CD4-positive, alpha-beta T cell treated with Interferon gamma for 1 hour (primary cell): ENCODE results near the gene FAM135A.
"Not testable (repeated sequence)": the region's sequence is repeated elsewhere in the genome, so short reads cannot be mapped to it uniquely, and the experiment has no call there.

Experiments
- DNase-seq: peaks from one replicate; pipeline ENCODE4 v3.0.0-alpha.2; 2020

FAM135A gene

GRCh38 chr6:70549327-70549726, 136.0 kb downstream of the FAM135A start:
- DNase-seq: no peak

DNA sequence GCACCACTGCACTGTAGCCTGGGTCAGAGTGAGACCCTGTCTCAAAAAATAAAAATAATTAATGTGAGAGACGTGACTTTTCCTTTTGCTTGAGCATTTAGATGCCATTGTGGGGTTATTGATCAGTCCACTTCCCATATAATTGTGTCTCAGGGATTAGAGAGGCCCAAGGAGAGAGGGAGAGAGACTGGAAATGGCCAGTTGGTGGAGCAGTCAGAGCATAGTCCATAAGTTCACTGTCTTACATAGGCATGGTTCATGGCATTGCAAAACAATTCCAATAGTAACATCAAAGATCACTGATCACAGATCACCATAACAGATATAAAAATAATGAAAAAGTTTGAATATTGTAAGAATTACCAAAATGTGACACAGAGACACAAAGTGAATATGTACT, 138.3 kb downstream of the FAM135A start:
- no peak for DNase-seq

DNA sequence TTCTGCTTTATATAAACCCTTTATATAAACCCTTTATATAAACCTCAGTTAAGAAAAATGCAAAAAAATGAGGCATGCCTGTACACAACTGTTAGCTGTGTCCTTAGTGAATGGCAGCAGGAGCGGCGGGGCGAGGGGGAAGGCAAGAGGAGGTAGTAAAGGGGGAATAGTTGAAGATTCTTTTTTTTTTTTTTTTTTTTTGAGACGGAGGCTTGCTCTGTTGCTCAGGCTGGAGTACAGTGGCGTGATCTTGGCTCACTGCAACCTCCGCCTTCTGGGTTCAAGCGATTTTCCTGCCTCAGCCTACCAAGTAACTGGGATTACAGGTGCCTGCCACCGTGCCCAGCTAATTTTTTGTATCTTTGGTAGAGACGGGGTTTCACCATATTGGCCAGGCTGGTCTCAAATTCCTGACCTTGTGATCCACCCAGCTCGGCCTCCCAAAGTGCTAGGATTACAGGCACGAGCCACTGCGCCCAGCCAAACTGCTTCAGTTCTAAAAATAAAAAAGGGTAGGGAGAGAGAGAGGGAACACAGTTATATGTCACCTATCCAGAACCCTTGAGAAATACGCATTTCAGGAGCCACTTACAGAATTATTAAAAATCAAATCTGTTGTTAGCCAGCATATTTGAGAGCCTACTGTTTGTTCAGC, 139.1 kb downstream of the FAM135A start:
- DNase-seq: not testable (repeated sequence)

DNA sequence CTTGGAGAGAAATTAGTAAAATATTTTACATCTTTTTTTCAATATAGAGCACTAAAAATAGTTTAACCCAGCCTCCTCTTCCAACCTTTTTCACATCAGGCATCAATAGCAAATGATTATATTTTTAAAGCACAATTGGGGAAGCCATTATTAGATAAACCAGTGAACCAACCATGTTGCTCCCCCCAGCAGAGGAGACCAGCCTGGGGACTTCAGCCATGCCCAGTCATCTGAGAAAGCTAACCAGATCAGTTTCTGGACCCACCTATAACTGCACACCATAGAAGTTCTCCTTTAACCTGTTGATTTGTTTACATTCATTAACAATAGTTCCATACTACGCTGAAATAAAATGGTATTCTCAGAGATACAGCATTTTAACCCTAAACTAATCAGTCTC, 139.7 kb downstream of the FAM135A start:
- DNase-seq: no peak

GRCh38 chr6:70557998-70558397, 144.7 kb downstream of the FAM135A start:
- no peak for DNase-seq

DNA sequence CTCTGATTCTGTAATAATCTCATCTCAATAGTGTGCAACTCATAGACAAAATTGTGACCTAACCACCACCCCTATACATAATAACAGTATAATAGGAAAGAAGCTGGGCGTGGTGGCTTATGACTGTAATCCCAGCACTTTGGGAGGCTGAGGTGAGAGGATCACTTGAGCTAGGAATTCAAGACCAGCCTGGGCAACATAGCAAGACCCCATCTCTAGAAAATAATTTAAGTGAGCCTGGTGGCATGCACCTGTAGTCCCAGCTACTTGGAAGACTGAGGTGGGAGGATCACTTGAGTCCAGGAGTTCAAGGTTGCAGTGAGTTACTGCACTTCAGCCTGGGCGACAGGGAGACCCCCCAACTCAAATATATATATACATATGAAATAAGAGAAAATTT, 149.1 kb downstream of the FAM135A start:
- not testable (repeated sequence) for DNase-seq

DNA sequence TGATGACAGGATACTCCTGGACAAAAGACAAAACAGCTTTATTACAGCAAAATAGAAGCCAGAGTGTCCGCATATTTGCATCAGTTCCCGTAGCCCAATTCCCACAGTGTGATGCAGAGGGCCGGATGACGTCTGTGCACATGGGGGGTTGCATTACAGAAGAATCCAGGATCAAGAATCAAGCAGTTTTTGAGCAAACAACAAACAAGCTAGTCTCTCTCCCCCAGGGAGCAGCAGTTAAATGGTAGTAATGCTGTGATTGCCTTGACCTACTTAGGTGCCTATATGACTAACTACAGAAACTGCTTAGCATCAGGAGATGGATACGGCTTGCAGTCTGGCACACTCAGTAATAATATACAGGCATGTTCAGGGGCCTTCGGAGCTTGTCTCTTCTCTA, 150.2 kb downstream of the FAM135A start:
- DNase-seq: no peak

GRCh38 chr6:70566751-70567382, 153.6 kb downstream of the FAM135A start, which contains the start of gene SDHAF4:
TSS of gene SDHAF4 (plus strand) at chr6:70566930. CDS start at chr6:70566941, 11 bp downstream.
- peak; percentile 93 for DNase-seq

DNA sequence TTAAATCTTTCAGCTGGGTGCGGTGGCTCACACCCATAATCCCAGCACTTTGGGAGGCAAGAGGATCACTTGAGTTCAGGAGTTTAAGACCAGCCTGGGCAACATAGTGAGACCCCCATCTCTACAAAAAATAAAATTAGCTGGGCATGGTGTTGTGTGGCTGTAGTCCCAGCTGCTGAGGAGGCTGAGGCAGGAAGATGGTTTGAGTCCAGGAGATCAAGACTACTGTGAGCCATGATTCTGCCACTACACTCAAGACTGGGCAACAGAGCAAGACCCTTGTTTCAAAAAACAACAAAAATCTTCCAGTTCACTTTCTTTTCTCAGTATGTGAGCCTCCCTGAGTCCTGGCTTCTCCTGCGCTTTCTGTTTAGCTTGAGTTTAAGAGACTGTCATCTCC, 161.3 kb downstream of the FAM135A start:
- no peak for DNase-seq

- no peak for DNase-seq
Measured at GRCh38 chr6:70575899-70576495, 162.7 kb downstream of the FAM135A start.

DNA sequence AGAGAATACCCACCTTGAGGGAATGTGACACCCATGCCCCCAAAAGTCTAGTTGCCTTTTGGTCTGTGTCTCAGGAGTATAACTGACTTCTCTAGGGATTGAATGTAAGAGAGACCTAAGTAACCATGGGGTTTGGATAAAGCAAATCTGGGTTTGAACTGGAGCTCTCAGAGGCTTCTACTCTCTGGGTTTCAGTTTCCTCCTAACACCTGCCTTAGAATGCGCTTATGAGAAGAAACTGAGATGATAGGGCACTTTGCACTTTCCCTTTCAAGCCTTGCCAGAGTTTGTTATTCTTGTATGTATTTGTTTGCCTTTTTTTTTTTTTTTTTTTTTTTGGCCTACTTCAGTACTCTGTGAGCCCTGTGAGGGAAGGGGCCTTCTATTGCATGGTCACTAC, 172.8 kb downstream of the FAM135A start:
- no peak for DNase-seq

DNA sequence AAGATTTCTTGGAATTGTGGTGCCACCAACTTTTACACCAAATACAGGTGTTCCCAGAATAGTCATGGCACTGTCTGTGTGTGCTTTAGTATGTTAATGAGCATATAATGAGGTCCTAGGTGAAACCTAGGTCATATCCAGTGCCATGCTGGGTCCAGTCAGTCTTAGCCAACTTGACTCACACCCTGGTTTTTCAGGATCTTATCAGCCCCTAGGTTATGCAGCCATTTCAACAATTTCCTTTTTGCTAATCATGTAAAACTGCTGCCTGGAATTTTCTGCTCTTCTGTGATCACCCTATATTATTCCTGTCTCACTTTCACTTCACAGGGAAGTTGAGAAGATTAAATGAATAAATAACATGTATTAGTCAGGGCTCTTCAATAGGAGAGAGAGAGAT, 177.1 kb downstream of the FAM135A start:
- no peak for DNase-seq

DNA sequence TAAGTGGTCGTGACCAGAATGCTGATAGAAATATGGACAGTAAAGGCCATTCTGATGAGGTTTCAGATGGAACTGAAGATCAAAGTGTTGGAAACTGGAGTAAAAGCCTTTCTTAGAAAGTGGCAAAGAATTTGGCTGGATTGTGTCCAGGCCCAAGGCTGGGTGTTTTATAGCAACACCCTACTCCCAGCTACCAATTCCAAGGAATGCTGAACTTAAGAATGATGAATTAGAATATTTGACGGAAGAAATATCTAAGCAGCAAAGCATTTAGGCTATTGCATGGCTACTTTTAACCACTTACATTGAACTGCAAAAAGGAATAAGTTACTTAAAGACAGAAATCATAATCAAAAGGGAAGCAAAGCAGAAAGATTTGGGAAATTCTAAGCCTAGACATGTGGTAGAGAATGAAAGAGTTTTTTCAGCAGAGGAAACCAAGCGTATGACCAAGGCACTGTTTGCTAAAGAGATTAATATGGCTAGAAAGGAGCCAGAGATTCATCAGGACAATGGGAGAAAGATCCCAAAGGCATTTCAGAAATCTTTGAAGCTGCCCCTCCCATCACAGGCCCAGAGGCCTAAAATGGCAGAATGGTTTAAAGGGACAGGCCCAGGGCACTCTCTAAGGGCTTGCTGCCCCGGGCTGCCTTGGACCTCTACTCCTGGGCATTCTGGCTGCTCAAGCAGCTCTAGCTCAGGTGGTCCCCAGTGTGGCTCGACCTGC, 179.2 kb downstream of the FAM135A start:
- no peak for DNase-seq

GRCh38 chr6:70593118-70593486, 179.8 kb downstream of the FAM135A start:
- DNase-seq: no peak

GRCh38 chr6:70599187-70599586, 185.9 kb downstream of the FAM135A start:
- DNase-seq: no peak

GRCh38 chr6:70601014-70601413, 187.7 kb downstream of the FAM135A start:
- DNase-seq: no peak

DNA sequence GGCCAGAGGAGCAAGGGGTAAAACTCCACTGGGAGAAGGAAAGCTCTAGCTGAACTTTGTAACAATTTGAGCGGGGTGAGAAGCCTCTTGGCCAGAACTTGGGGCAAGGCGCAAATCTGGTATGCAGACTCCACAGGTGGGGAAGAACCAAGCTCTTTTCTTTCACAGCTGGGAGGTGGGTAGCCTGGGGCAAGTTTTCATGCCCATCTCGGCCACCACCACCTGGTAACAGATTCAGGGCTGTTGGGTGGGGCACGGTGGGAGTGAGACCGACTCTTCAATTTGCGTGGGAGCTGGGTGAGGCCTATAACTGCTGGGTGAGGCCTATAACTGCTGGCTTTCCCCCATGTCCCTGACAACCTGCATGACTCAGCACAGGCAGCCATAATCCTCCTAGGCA, 190.9 kb downstream of the FAM135A start:
- DNase-seq: no peak

DNA sequence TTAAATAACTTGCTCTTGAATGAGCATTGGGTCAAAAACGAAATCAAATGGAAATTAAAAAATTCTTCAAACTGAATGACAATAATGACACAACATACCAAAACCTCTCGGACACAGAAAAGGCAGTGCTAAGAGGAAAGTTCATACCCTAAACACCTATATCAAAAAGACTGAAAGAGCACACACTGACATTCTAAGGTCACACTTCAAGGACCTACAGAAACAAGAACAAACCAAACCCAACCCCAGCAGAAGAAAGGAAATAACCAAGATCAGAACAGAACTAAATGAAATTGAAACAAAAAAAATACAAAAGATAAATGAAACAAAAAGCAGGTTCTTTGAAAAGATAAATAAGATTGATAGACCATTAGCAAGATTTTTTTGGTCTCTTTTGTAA, 194.1 kb downstream of the FAM135A start:
- not testable (repeated sequence) for DNase-seq

GRCh38 chr6:70609181-70609580, 195.9 kb downstream of the FAM135A start:
- not testable (repeated sequence) for DNase-seq
